GM23248 (cell line): ENCODE data around the gene TNIK.

Experiments used
- EZH2 ChIP-seq: fragments of 200-600 bp; sonication (generic); IDR thresholded peaks from 2 replicates; pipeline ENCODE4 v1.6.1; 2018; ENCODE audit warnings: antibody characterized with exemption, mild to moderate bottlenecking; ENCODE audit not compliant: insufficient read depth, poor library complexity, severe bottlenecking
- EZH2phosphoT487 ChIP-seq: fragments of 200-600 bp; sonication (generic); IDR thresholded peaks from 2 replicates; pipeline ENCODE4 v1.6.1; 2018; ENCODE audit warnings: antibody characterized with exemption, moderate library complexity, mild to moderate bottlenecking, low read depth; ENCODE audit not compliant: insufficient read depth

- no peak for TF ChIP-seq EZH2
- no peak for TF ChIP-seq EZH2phosphoT487
Measured at GRCh38 chr3:171428321-171428787, 31.9 kb downstream of the TNIK start.
